ENCODE measurements around the gene FGF4.

DNA sequence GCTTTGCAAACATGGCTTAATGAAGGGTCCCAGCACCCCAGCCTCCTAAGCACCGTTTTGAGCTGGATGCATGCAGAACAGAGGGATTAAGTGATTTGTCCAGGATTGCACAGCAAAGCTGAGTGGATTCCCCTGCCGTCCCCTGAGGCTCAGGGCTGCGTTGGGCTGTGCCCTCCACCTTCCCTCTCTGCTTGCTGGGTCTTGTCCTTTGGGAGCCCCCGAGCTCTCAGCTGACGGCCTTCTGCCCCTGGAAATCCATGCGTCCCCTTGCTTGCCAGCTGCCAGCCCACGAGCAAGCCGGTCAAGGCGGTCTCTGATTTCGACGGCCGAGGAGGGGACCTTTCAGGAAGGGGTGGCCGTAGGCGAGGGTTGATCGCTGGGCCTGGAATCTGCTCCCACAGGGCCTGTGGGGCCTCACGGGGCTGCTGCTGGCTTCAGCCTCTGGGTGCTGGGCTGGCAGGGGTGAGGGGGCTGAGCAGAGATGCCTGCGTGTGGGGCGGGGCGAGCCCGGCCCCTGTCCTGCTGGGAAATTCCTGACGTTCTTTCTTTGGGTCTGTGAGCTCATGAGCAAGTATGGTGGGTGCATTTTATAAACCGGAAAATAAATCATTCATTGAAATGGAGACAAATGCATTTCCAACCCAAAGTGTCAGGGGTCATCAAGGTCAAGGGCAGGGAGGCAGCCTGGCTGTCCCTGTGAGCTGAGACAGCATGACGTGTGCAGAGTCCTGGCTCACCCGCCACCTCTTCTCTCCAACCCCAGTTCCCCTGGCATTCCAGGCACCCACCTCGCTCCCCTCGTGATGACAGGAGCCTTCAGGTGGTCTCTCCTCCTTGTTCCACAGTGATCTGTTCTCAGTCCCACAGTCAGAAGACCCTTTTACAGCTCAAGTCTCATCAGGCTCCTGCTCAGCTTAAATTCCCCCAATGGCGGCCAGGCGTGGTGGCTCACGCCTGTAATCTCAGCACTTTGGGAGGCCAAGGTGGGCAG, 28.1 kb downstream of the FGF4 start:
- no peak for TF ChIP-seq CTCF (IDR thresholded peaks at IDR 0.05)
- no peak for TF ChIP-seq POLR2A (IDR thresholded peaks at IDR 0.05; ENCODE audit: low read depth)
- no peak for TF ChIP-seq POLR2AphosphoS5 (IDR thresholded peaks at IDR 0.05)

Data from esophagus muscularis mucosa (tissue), 3 donors.